B cell (primary cell): ENCODE data around the gene NINJ2. TPM values are rescaled to one million over a fixed set of nuclear protein-coding genes. Genes with fewer than 3 reads are reported as not detected.

Experiments
- ATAC-seq: fragments of 200-7000 bp; cut with Tn5 transposase; one replicate; pipeline ENCODE4 v1.10.0; 2021; ENCODE audit warnings: low read depth, mild to moderate bottlenecking, moderate number of reproducible peaks, moderate library complexity
- CTCF ChIA-PET: fragments of 350-600 bp; sonication (Branson Sonifier 250); formaldehyde crosslinking; loops from one replicate; lab custom pipeline; 2021; ENCODE audit warnings: antibody characterized with exemption, inconsistent platforms; lab: Charles Lee
- POLR2A ChIA-PET: fragments of 350-600 bp; sonication (Branson Sonifier 250); formaldehyde crosslinking; loops from one replicate; lab custom pipeline; 2021; ENCODE audit warnings: antibody characterized with exemption; lab: Charles Lee
- DNase-seq: peaks from one replicate; pipeline ENCODE4 v3.0.0; 2013
- H2AFZ ChIP-seq: 2 replicates; pipeline ENCODE4 v1.6.1; 2012; ENCODE audit warnings: mild to moderate bottlenecking, low read depth, low read length; ENCODE audit not compliant: insufficient read depth, poor library complexity, severe bottlenecking
- H3K27ac ChIP-seq, 2 donors: 1 replicate in 1 of 2; 2 replicates in 1 of 2; pipeline ENCODE4 v1.5.1; 2012 to 2013; ENCODE audit warnings: low read length in 2 of 2, mild to moderate bottlenecking in 2 of 2, moderate library complexity in 1 of 2
- H3K27me3 ChIP-seq, 4 experiments: fragments of 200-600 bp in 1 of 4; sonication (generic) in 1 of 4; replicated peaks in 1 of 4; 1 replicate in 2 of 4; 2 replicates in 2 of 4; pipeline versions ENCODE4 v1.6.1 to v1.7.0; 2013 to 2016; ENCODE audit warnings: low read length in 3 of 4, mild to moderate bottlenecking in 2 of 4, mixed read lengths in 1 of 4, moderate library complexity in 1 of 4; ENCODE audit not compliant: insufficient read depth in 4 of 4, control insufficient read depth in 3 of 4; ENCODE audit errors: control extremely low read depth in 1 of 4
- H3K36me3 ChIP-seq, 2 experiments: replicated peaks in 1 of 2; 1 replicate in 1 of 2; 2 replicates in 1 of 2; pipeline versions ENCODE4 v1.6.1 to v1.7.1; 2013; ENCODE audit warnings: low read length in 1 of 2; ENCODE audit not compliant: insufficient read depth in 2 of 2, control insufficient read depth in 1 of 2; ENCODE audit errors: control extremely low read depth in 1 of 2, extremely low read depth in 1 of 2
- H3K4me1 ChIP-seq, 2 donors: fragments of 200-600 bp in 1 of 2; sonication (generic) in 1 of 2; 1 replicate in 1 of 2; 2 replicates in 1 of 2; pipeline versions ENCODE4 v1.5.1 to v1.6.1; 2013 to 2017; ENCODE audit warnings: low read length in 2 of 2; ENCODE audit not compliant: control insufficient read depth in 2 of 2, insufficient read depth in 2 of 2
- H3K4me2 ChIP-seq: replicated peaks from 2 replicates; pipeline ENCODE3; 2012; ENCODE audit warnings: mild to moderate bottlenecking, low read depth, low read length; ENCODE audit not compliant: poor library complexity, severe bottlenecking
- H3K4me3 ChIP-seq, 5 experiments: fragments of 200-600 bp in 1 of 5; sonication (generic) in 1 of 5; 1 replicate in 3 of 5; 2 replicates in 2 of 5; pipeline versions ENCODE4 v1.5.1 to v1.7.0; 2011 to 2016; ENCODE audit warnings: low read length in 4 of 5, mild to moderate bottlenecking in 4 of 5, low read depth in 2 of 5, control low read depth in 1 of 5, moderate library complexity in 1 of 5; ENCODE audit not compliant: insufficient read depth in 1 of 5; ENCODE audit errors: control extremely low read depth in 1 of 5, extremely low read depth in 1 of 5
- H3K79me2 ChIP-seq: fragments of 200-600 bp; sonication (generic); one replicate; pipeline ENCODE4 v1.6.0; 2016; ENCODE audit warnings: low read length; ENCODE audit not compliant: control insufficient read depth, insufficient read depth
- H3K9ac ChIP-seq: fragments of 200-600 bp; sonication (generic); 2 replicates; pipeline ENCODE4 v1.6.1; 2017; ENCODE audit warnings: mild to moderate bottlenecking, low read length, moderate library complexity
- H3K9me3 ChIP-seq, 3 donors: one replicate each; pipeline versions ENCODE4 v1.6.1 to v1.7.1; 2013; ENCODE audit warnings: low read length in 2 of 3; ENCODE audit not compliant: control insufficient read depth in 2 of 3, insufficient read depth in 1 of 3; ENCODE audit errors: control extremely low read depth in 1 of 3
- H4K20me1 ChIP-seq: 2 replicates; pipeline ENCODE4 v1.6.0; 2012; ENCODE audit warnings: mild to moderate bottlenecking, low read length; ENCODE audit not compliant: insufficient read depth, control insufficient read depth, poor library complexity, severe bottlenecking
- H3K27ac Mint-ChIP-seq: one replicate; pipeline ENCODE4 v1.8.0; 2021; ENCODE audit warnings: mixed read lengths
- H3K27me3 Mint-ChIP-seq: one replicate; pipeline ENCODE4 v1.8.0; 2021; ENCODE audit warnings: mixed read lengths
- H3K4me1 Mint-ChIP-seq: one replicate; pipeline ENCODE4 v1.8.0; 2021; ENCODE audit warnings: mixed read lengths
- H3K4me3 Mint-ChIP-seq: one replicate; pipeline ENCODE4 v1.8.0; 2021; ENCODE audit warnings: mixed read lengths
- H3K9me3 Mint-ChIP-seq: one replicate; pipeline ENCODE4 v1.8.0; 2022; ENCODE audit warnings: mixed read lengths; ENCODE audit not compliant: insufficient read depth
- CTCF ChIP-seq: fragments of 200-600 bp; IDR thresholded peaks from one replicate; pipeline ENCODE4 v1.8.0; 2022; ENCODE audit warnings: antibody characterized with exemption, mild to moderate bottlenecking
- EZH2 ChIP-seq: IDR thresholded peaks from 2 replicates; pipeline ENCODE4 v1.6.1; 2012; ENCODE audit warnings: borderline replicate concordance, low read depth, mild to moderate bottlenecking, moderate library complexity, low read length; ENCODE audit not compliant: insufficient read depth, poor library complexity, severe bottlenecking
- WGBS: methylation state at CpG from one replicate; pipeline ENCODE4 v1.1.5; 2013; ENCODE audit warnings: missing lambda C conversion rate; ENCODE audit not compliant: insufficient coverage; 5-methylcytosine and 5-hydroxymethylcytosine counted together
- intact Hi-C: fragments of 100-400 bp; cut with micrococcal nuclease; formaldehyde crosslinking; loops from one replicate; pipeline ENCODE4 v1.10.0; 2022
- polyA plus RNA-seq: library from polyadenylated mRNA; depleted of rRNA; stranded (reverse); fragments of >200 nt; gene quantifications from 2 replicates; pipeline ENCODE4 v1.2.3, GENCODE V29; 2012
- total RNA-seq, 2 donors: library from RNA; stranded (reverse); fragments of 120-200 nt in 1 of 2; gene quantifications; 1 replicate in 1 of 2; 2 replicates in 1 of 2; pipeline versions ENCODE4 v1.2.3 to v1.2.4, GENCODE V29; 2013 to 2022

The NINJ2 gene
- total and polyA plus RNA-seq, 2 donors (not counting 1 experiment from before 2014, with no cell fraction given) = 2.9 to 10.2 TPM

- Mint-ChIP-seq H3K4me1 (peaks cover 3% of the 10 kb centered on the region), H3K9me3 (peaks cover 4% of the 10 kb centered on the region), H3K27ac (no peak overlapping the region), H3K4me3 (no peak overlapping the region), H3K27me3 (no peaks in the 10 kb centered on the region)
- Histone ChIP-seq H3K9me3 (peaks cover 0 to 9% (median 1%) of the 10 kb centered on the region in 3 donors), H3K4me2 (no peak overlapping the region), H3K27me3 (no peaks in the 10 kb centered on the region), H4K20me1 (no peaks in the 10 kb centered on the region), H3K9ac (no peak overlapping the region), H3K79me2 (no peaks in the 10 kb centered on the region), H3K27ac (no peak overlapping the region), H2AFZ (no peak overlapping the region), H3K36me3 (no peaks in the 10 kb centered on the region), H3K4me3 (no peak overlapping the region), H3K4me1 (peaks cover 0 to 3% of the 10 kb centered on the region in 2 donors)
- ChIA-PET CTCF (no interaction called here), POLR2A (no interaction called here)
- DNase-seq (no peak), ATAC-seq (no peak)
- no peak for TF ChIP-seq CTCF
- TF ChIP-seq EZH2 = no peak
- intact Hi-C loops = no loop called here
- 83% methylated on average over 2 of the region's 5 CpGs for WGBS
Measured at GRCh38 chr12:704516-705242, 41.4 kb upstream of the NINJ2 start.

GRCh38 chr12:701896-702539 is 38.8 kb upstream of the NINJ2 start:
- no peak for DNase-seq
- TF ChIP-seq CTCF = no peak
- TF ChIP-seq EZH2 = no peak
- Histone ChIP-seq H3K4me3 (no peak overlapping the region), H3K27ac (no peak overlapping the region), H3K4me2 (no peak overlapping the region), H4K20me1 (no peaks in the 10 kb centered on the region), H3K79me2 (no peaks in the 10 kb centered on the region), H3K4me1 (peaks cover 8 to 14% of the 10 kb centered on the region in 2 donors), H2AFZ (no peak overlapping the region), H3K27me3 (no peaks in the 10 kb centered on the region), H3K9me3 (peaks cover 3 to 11% (median 6%) of the 10 kb centered on the region in 3 donors), H3K36me3 (no peaks in the 10 kb centered on the region), H3K9ac (no peak overlapping the region)
- H3K4me1 Mint-ChIP-seq = peaks cover 14% of the 10 kb centered on the region
- ChIA-PET CTCF (interaction anchor here (1.1 kb wide), 1 partner anchor 18 kb away, joined by 4 read pairs; no protein-coding TSS in a partner anchor), POLR2A (no interaction called here)
- 89% methylated on average over 5 of the region's 11 CpGs for WGBS
- no peaks in the 10 kb centered on the region for H3K27me3 Mint-ChIP-seq
- no peak overlapping the region for H3K4me3 Mint-ChIP-seq
- H3K27ac Mint-ChIP-seq = no peak overlapping the region
- intact Hi-C loops = no loop called here
- peaks cover 4% of the 10 kb centered on the region for H3K9me3 Mint-ChIP-seq
- no peak for ATAC-seq
